Omental fat pad (tissue), 4 donors: ENCODE data around the gene FBXW7. TPM values are rescaled to one million over a fixed set of nuclear protein-coding genes. Genes with fewer than 3 reads are reported as not detected.

ENCODE experiments used
- ATAC-seq: fragments of 150-250 bp; one replicate; pipeline ENCODE4 v1.9.1; 2016; ENCODE audit warnings: mild to moderate bottlenecking, moderate library complexity; ENCODE audit not compliant: low FRiP score
- DNase-seq: peaks from one replicate; pipeline ENCODE4 v3.0.0-alpha.2; 2019; ENCODE audit warnings: low spot score
- total RNA-seq, 4 donors: library from RNA; depleted of rRNA; stranded (reverse); fragments of >200 nt; gene quantifications; one replicate each; pipeline ENCODE4 v1.1.0, GENCODE V29; 2016
- TF ChIP-seq, protein P1 (sequence below), 3 donors: fragments of 450-650 bp; IDR thresholded peaks; one replicate each; pipeline ENCODE4 v1.5.1; 2016 to 2017; ENCODE audit warnings: antibody characterized with exemption in 3 of 3, mild to moderate bottlenecking in 3 of 3, moderate library complexity in 2 of 3

FBXW7 gene
- total RNA-seq, 4 donors from 2014 or later = 44.3 to 62.0 (median 49.9) TPM

DNA sequence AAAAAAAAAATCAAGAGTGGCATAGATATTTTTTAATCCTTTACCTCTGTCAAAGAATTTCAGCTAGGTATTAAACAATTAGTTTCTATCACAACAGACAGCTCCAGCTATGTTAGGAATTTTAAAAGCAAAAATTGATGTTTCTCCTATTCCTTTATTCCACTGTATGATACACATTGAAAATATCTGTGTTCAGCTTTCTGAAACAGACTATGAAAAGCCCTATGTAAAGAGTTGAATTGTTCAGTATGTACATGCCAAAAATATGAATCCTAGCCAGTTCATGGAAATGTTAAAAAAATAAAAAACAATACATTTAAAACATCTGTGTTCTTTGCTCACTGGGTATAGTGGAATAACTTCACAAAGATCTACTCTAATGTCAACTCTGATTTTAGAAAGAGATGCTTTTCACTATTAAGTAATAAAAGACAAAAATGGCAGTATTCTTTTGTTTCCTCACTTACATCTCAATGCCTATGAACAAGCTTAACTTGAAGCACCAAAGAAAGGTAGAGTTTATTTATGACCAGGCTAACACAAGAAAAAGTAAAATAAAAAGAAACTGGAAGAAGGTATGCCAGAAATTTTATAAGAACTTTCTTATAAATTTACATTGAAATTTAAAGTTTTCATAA, 32.1 kb downstream of the FBXW7 start:
- ATAC-seq = no peak
- DNase-seq = no peak
- TF ChIP-seq, protein P1, sequence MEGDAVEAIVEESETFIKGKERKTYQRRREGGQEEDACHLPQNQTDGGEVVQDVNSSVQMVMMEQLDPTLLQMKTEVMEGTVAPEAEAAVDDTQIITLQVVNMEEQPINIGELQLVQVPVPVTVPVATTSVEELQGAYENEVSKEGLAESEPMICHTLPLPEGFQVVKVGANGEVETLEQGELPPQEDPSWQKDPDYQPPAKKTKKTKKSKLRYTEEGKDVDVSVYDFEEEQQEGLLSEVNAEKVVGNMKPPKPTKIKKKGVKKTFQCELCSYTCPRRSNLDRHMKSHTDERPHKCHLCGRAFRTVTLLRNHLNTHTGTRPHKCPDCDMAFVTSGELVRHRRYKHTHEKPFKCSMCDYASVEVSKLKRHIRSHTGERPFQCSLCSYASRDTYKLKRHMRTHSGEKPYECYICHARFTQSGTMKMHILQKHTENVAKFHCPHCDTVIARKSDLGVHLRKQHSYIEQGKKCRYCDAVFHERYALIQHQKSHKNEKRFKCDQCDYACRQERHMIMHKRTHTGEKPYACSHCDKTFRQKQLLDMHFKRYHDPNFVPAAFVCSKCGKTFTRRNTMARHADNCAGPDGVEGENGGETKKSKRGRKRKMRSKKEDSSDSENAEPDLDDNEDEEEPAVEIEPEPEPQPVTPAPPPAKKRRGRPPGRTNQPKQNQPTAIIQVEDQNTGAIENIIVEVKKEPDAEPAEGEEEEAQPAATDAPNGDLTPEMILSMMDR (IDR thresholded peaks at IDR 0.05) = no peak

DNA sequence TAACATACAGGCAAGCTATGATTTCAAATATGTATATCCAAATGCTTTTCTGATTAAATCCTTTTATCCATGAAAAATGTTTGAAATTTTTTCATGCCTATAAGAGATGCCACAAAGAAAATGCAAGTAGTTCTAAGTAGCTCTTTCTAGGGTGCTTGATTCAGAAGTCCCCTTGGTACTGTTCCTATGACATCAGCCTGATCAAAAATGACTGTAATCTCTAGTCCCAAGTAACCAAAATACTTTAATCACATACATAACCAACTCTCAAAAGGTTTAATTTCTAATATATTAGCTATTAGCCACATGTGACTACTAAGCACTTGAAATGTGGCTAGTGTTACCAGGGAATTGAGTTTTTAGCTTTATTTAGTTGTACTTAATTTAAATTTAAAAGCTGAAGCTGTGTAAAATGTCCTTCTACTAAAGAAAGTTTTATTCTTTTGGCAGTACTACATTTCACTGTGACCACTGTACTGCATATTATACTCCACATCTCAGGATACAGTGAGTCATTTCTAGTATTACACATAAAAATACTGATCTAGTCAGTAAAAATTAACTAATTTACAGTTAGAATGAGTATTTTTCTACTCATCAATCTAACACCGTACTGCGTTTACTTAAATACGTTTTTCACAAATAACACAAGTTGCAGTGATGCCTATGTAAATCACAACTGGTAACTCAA, 33.9 kb downstream of the FBXW7 start:
- DNase-seq = no peak
- TF ChIP-seq, protein P1 (IDR thresholded peaks at IDR 0.05) = no peak
- ATAC-seq = no peak

DNA sequence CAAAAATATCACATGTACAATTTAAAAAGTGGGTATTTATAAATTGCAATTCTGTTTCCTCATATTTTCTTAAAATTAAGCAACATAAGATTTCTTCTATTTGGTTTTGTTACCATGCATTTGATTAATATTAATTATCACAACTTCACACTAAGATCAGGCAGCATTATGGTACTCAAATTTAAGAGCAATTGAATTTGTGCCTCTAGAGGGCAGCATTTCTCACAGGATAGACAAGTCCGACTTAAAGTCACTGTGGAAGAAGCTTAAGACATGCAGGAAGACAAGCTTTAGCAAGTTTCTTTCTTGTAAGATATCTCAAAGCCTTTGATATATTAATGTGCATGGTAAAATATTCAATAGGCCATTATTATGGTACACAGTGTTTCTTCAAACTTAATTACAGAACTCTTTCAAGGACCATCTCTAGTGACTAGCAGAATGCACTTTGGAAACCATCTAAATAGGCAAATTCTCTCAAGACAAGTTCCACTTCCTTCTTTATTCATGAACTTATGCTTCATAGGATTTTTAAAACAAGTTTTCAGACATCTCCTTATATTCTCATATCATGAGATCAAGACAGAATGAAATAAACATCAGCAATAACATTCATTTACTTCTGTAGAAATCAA, 35.0 kb downstream of the FBXW7 start:
- ATAC-seq (no peak), DNase-seq (no peak)
- TF ChIP-seq, protein P1 (IDR thresholded peaks at IDR 0.05) = no peak

DNA sequence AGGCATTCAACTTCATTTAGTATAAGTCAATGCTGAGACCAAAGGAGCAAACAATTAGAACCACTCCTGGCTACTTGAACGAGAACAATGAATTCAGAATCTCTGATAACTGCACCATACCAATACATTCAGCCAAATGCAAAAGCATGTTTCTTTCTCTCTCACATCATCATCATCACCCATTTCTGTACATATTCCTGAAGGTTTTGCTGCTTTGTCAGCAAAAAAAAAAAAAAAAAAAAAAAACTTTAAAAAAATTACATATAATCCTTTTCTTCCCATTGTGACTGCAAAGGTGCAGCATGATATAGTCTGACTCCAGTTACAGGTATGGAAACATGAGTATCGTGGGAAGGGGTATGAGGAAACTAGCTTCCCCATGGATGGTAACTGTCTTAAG, 35.6 kb downstream of the FBXW7 start:
- DNase-seq (no peak), ATAC-seq (no peak)
- TF ChIP-seq, protein P1 (IDR thresholded peaks at IDR 0.05) = no peak

DNA sequence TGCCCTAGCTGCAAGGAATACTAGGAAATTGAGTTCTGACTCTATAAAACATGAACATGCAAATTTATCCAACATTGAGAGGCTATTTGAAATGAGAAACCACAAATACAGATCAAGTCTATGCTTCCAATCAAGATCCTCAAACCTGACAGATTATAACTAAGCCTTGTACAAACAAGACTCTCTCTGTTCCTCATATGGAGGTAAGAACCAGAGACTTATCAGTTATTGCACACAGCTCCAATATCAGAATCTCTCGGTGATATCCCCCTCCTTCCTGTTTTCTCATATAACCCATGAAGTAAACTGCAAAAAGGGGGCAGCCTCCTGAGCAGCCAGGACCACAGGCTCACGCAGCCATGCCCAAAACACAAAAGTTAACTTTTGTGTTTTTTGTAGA, 36.5 kb downstream of the FBXW7 start:
- ATAC-seq = no peak
- TF ChIP-seq, protein P1 (IDR thresholded peaks at IDR 0.05) = no peak
- no peak for DNase-seq

DNA sequence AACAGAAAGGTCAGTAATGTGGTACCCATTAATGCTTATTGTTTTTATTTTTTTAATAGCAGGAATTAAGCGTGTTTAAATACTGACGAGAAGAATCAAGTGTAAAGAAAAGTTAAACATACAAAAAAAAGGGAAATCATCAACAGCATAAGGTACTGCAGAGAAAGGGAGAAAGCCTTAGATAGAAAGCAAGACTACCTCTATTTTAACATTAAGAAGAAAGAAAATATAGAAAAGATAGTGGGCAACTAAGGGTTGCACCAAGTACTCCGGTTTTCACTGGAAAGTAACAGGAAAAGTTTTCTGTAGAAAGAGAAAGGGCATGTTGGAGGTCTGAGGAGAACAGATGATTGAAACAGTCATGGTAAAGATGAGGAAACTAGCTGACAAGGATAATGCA, 41.9 kb downstream of the FBXW7 start:
- ATAC-seq (no peak), DNase-seq (no peak)
- TF ChIP-seq, protein P1 (IDR thresholded peaks at IDR 0.05) = no peak
